WERI-Rb-1 (cell line): ENCODE data around the gene PRPH.
"Not testable (repeated sequence)": the region's sequence is repeated elsewhere in the genome, so short reads cannot be mapped to it uniquely, and the experiment has no call there.

Experiments used
- DNase-seq: peaks from one replicate; pipeline ENCODE4 v3.0.0-alpha.2; 2020
- H3K27ac ChIP-seq: fragments of 250-450 bp; sonication (Bioruptor Pico); 2 replicates; pipeline ENCODE4 v1.5.1; 2020; ENCODE audit warnings: mild to moderate bottlenecking, moderate library complexity
- H3K27me3 ChIP-seq: fragments of 250-450 bp; sonication (Bioruptor Pico); 2 replicates; pipeline ENCODE4 v1.5.1; 2021; ENCODE audit warnings: mild to moderate bottlenecking, low read depth, moderate library complexity; ENCODE audit not compliant: insufficient read depth, severe bottlenecking
- H3K36me3 ChIP-seq: fragments of 250-450 bp; sonication (Bioruptor Pico); 2 replicates; pipeline ENCODE4 v1.5.1; 2020; ENCODE audit warnings: mild to moderate bottlenecking, moderate library complexity
- H3K4me3 ChIP-seq: 2 replicates; pipeline ENCODE4 v1.5.1; 2011; ENCODE audit warnings: low read depth, mild to moderate bottlenecking, control low read depth, low read length
- H3K9me3 ChIP-seq: fragments of 250-450 bp; sonication (Bioruptor Pico); 2 replicates; pipeline ENCODE4 v1.5.1; 2021; ENCODE audit warnings: mild to moderate bottlenecking, moderate library complexity; ENCODE audit not compliant: severe bottlenecking
- CTCF ChIP-seq: IDR thresholded peaks from 2 replicates; pipeline ENCODE4 v1.5.1; 2011; ENCODE audit warnings: low read depth, mild to moderate bottlenecking, control low read depth, inconsistent platforms, low read length

Gene PRPH

DNA sequence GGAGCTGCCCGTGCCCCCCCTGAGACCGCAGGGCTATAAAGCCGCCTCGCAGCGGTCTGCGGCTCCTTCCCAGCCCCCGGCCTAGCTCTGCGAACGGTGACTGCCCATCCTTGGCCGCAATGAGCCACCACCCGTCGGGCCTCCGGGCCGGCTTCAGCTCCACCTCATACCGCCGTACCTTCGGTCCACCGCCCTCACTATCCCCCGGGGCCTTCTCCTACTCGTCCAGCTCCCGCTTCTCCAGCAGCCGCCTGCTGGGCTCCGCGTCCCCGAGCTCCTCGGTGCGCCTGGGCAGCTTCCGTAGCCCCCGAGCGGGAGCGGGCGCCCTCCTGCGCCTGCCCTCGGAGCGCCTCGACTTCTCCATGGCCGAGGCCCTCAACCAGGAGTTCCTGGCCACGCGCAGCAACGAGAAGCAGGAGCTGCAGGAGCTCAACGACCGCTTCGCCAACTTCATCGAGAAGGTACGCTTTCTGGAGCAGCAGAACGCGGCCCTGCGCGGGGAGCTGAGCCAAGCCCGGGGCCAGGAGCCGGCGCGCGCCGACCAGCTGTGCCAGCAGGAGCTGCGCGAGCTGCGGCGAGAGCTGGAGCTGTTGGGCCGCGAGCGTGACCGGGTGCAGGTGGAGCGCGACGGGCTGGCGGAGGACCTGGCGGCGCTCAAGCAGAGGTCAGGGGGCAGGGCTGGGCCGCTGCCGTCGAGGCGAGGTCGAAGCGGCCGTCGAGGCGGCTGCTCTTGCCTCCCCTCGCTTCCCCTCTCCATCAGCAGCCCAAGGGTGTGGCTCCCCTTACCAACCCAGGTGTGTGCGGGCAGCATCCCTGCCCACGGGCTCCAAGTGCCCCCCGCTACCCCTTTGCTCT is at the start of gene PRPH:
TSS of gene PRPH (plus strand) at position 66 of the 855 bp plus-strand sequence. CDS start at position 120, 54 bp downstream.
- Histone ChIP-seq H3K36me3 (no peaks in the 10 kb centered on the region), H3K4me3 (no peak within 1 kb of the TSS), H3K27me3 (no peaks in the 10 kb centered on the region), H3K27ac (no peak within 1 kb of the TSS), H3K9me3 (no peaks in the 10 kb centered on the region)
- no peak for TF ChIP-seq CTCF
- DNase-seq: no peak

DNA sequence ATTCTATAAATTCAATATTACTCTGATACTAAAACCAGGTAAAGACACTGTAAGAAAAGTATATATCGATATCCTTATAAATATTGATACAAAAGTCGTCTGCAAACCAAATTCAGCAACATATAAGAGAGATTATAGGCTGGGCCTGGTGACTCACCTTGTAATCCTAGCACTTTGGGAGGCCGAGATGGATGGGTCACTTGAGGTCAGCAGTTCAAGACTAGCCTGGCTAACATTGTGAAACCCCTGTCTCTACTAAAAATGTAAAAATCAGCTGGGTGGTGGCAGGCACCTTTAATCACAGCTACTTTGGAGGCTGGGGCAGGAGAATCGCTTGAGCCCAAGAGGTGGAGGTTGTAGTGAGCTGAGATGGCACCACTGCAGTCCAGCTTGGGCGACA is 43.6 kb upstream of the PRPH start:
- Histone ChIP-seq H3K36me3 (no peaks in the 10 kb centered on the region), H3K9me3 (no peaks in the 10 kb centered on the region), H3K27ac (no peak overlapping the region), H3K4me3 (no peak overlapping the region), H3K27me3 (no peaks in the 10 kb centered on the region)
- no peak for TF ChIP-seq CTCF
- DNase-seq: peak; percentile 24

- TF ChIP-seq CTCF: no peak
- Histone ChIP-seq H3K27me3 (no peaks in the 10 kb centered on the region), H3K36me3 (no peaks in the 10 kb centered on the region), H3K27ac (no peak overlapping the region), H3K9me3 (no peaks in the 10 kb centered on the region), H3K4me3 (no peak overlapping the region)
- DNase-seq: no peak
Measured at GRCh38 chr12:49253033-49253623, 41.8 kb upstream of the PRPH start.

DNA sequence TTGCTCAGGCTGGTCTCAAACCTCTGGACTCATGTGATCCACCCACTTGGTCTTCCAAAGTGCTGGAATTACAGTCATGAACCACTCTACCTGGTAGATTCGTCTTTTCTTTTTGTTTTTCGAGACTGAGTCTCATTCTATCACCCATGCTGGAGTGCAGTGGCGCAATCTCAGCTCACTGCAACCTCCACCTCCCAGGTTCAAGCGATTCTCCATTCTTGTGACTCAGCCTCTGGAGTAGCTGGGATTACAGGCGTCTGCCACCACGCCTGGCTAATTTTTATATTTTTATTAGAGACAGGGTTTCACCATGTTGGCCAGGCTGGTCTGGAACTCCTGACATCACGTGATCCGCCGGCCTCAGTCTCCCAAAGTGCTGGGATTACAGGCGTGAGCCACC is 39.5 kb upstream of the PRPH start:
- H3K36me3 ChIP-seq, H3K27ac ChIP-seq, H3K4me3 ChIP-seq, H3K9me3 ChIP-seq, DNase-seq, H3K27me3 ChIP-seq: not testable (repeated sequence)

DNA sequence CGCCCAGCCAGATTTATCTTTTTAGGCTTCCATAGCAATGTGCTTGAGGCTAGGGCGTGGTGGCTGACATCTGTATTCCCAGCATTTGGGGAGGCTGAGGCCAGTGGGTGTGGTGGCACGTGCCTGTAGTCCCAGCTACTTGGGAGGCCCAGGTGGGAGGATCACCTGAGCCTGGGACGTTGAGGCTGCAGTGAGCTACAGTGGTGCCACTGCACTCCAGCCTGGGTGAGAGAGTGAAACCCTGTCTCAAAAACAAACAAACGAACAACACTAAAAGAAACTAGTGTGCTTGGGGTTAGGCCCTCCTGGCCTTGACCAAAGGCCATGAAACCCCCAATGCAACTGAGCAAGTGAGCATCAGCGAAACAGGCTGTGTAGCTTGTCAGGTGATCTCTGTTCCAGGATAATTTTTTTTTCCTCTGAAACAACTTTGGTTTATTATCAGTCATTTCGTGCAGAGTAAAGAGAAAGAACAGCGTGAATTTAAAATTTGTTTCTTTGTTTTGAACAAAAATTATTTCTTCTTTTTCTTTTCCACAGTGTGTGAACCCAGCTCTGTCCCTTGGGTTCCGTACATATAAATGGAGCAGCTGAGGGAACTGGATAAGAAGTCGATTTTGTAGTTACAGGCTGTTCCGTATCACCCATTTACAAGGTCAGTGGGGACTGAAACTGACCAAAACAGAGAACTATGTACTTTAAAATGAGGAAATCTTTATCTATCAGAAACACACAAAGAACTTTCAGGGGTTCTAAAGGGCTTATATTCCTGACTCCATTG is 38.9 kb upstream of the PRPH start:
- no peak for TF ChIP-seq CTCF
- no peak overlapping the region for H3K27ac ChIP-seq
- H3K27me3 ChIP-seq: no peaks in the 10 kb centered on the region
- H3K4me3 ChIP-seq: no peak overlapping the region
- DNase-seq: no peak
- H3K9me3 ChIP-seq: no peaks in the 10 kb centered on the region
- no peaks in the 10 kb centered on the region for H3K36me3 ChIP-seq

DNA sequence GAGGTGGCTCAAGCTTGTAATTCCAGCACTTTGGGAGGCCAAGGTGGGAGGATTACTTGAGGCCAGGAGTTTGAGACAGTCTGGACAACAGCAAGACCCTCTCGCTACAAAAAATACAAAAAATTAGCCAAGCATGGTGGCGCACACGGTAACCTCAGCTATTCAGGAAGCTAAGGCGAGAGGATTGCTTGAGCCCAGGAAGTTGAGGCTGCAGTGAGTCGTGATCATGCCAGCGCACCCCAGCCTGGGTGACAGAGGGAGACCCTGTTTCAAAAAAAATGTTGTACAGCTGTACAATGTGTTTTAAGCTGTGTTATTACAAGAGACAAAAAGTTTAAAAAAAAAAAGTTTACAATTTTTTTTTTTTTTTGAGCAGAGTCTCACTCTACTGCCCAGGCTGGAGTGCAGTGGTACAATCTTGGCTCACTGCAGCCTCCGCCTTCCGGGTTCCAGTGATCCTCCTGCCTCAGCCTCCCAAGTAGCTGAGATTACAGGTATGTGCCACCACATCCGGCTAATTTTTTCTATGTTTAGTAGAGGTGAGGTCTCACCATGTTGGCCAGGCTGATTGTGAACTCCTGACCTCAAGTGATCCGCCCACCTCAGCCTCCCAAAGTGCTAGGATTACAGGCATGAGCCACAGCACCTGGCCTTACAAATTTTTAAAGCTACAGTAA is 37.3 kb upstream of the PRPH start:
- not testable (repeated sequence) for DNase-seq, H3K36me3 ChIP-seq, H3K27ac ChIP-seq, H3K27me3 ChIP-seq, H3K4me3 ChIP-seq, H3K9me3 ChIP-seq
